Kidney (tissue), 22 donors: Measurements from ENCODE around the gene SLC4A4. TPM values are rescaled to one million over a fixed set of nuclear protein-coding genes. Genes with fewer than 3 reads are reported as not detected.

Experiments used
- DNase-seq, 5 donors: peaks; one replicate each; pipeline ENCODE4 v3.0.0-alpha.2; 2013 to 2020
- FAIRE-seq: peaks from 2 replicates; lab custom pipeline; 2012; peaks lifted over from hg19 to GRCh38; lab: Jason Lieb, UNC
- H3K27ac ChIP-seq, 2 donors: one replicate each; pipeline ENCODE4 v1.7.0; 2013; ENCODE audit warnings: low read depth in 2 of 2, low read length in 2 of 2, inconsistent platforms in 1 of 2
- H3K27me3 ChIP-seq: one replicate; pipeline ENCODE4 v1.7.1; 2013; ENCODE audit warnings: low read length, inconsistent platforms; ENCODE audit not compliant: control insufficient read depth, insufficient read depth
- H3K36me3 ChIP-seq, 3 donors: one replicate each; pipeline versions ENCODE4 v1.7.0 to v1.7.1; 2013; ENCODE audit warnings: low read length in 3 of 3, control low read depth in 1 of 3, inconsistent platforms in 1 of 3; ENCODE audit not compliant: insufficient read depth in 3 of 3, control insufficient read depth in 2 of 3
- H3K4me1 ChIP-seq, 3 donors: one replicate each; pipeline versions ENCODE4 v1.7.0 to v1.7.1; 2013; ENCODE audit warnings: low read length in 3 of 3, inconsistent platforms in 1 of 3, low read depth in 1 of 3; ENCODE audit not compliant: control insufficient read depth in 2 of 3, insufficient read depth in 2 of 3
- H3K4me3 ChIP-seq, 3 donors: one replicate each; pipeline versions ENCODE4 v1.7.0 to v1.8.1; 2013; ENCODE audit warnings: low read length in 3 of 3, control low read depth in 1 of 3, inconsistent platforms in 1 of 3
- H3K9ac ChIP-seq, 3 donors: one replicate each; pipeline versions ENCODE4 v1.7.0 to v1.7.1; 2013; ENCODE audit warnings: low read length in 3 of 3, control low read depth in 1 of 3, inconsistent platforms in 1 of 3
- H3K9me3 ChIP-seq, 3 donors: one replicate each; pipeline versions ENCODE4 v1.7.0 to v1.7.1; 2013; ENCODE audit warnings: low read length in 3 of 3, control low read depth in 1 of 3, inconsistent platforms in 1 of 3; ENCODE audit not compliant: control insufficient read depth in 2 of 3, insufficient read depth in 1 of 3
- intact Hi-C: fragments of 100-400 bp; cut with DNase I; formaldehyde crosslinking; loops from one replicate; pipeline ENCODE4 v1.11.1; 2022
- long read RNA-seq, 10 donors: library from polyadenylated mRNA in 1 of 10; unstranded in 1 of 10; transcript quantifications; one replicate each; pipeline ENCODE4 v2.0.0 and lab custom pipeline, GENCODE V29; 2021 to 2026
- polyA plus RNA-seq: library from polyadenylated mRNA; stranded (reverse); fragments of 350-450 nt; fragmentation: Illumina TruSeq; extraction: RNeasy Lipid Tissue Mini Kit (QIAGEN cat#74804); gene quantifications from one replicate; pipeline ENCODE4 v1.2.3, GENCODE V29; 2014; ENCODE audit warnings: low read depth, low replicate concordance; ENCODE audit not compliant: insufficient read depth
- total RNA-seq: library from RNA; stranded (reverse); fragmentation: NEBNext Ultra II Directional; extraction: Animal tissue kit (Norgen Biotek cat#: 25700); gene quantifications from one replicate; pipeline ENCODE4 v1.2.1, GENCODE V29; 2021
- TF ChIP-seq, protein P1 (sequence below): IDR thresholded peaks from 3 replicates; pipeline ENCODE4 v1.5.1; 2012; ENCODE audit warnings: mild to moderate bottlenecking, moderate library complexity, borderline replicate concordance; ENCODE audit not compliant: insufficient read depth; ENCODE audit errors: extremely low read depth
- donor health status: control.
- donor health status: control.
- donor health status: control.
- donor health status: control.
- donor health status: control.
- donor health status: DM: yes; HTN: yes; CAD: no.
- donor health status: Normal renal cell carcinoma (clear cell type).

The SLC4A4 gene
- total RNA-seq (37.1 TPM), polyA plus RNA-seq (56.5 TPM)
- long read RNA-seq, donor 1, full-length matches to known transcripts = 3 of 3 reads
- long read RNA-seq, donor 1, partial matches to known transcripts = 0 of 3 reads
- long read RNA-seq, donor 1, other reads (novel, unspliced or antisense) = 0 of 3 reads
- long read RNA-seq, donor 2, partial matches to known transcripts = 0 of 2 reads
- long read RNA-seq, donor 2, other reads (novel, unspliced or antisense) = 0 of 2 reads
- long read RNA-seq, donor 3, full-length matches to known transcripts = 6 of 15 reads
- long read RNA-seq, donor 3, partial matches to known transcripts = 9 of 15 reads
- long read RNA-seq, donor 3, other reads (novel, unspliced or antisense) = 0 of 15 reads
- long read RNA-seq, donor 4, full-length matches to known transcripts = 4 of 43 reads
- long read RNA-seq, donor 4, partial matches to known transcripts = 39 of 43 reads
- long read RNA-seq, donor 4, other reads (novel, unspliced or antisense) = 0 of 43 reads
- long read RNA-seq, donor 5 = 0 reads
- long read RNA-seq, donor 6, full-length matches to known transcripts = 4 of 75 reads
- long read RNA-seq, donor 6, partial matches to known transcripts = 71 of 75 reads
- long read RNA-seq, donor 6, other reads (novel, unspliced or antisense) = 0 of 75 reads
- long read RNA-seq, donor 7, partial matches to known transcripts = 14 of 17 reads
- long read RNA-seq, donor 7, other reads (novel, unspliced or antisense) = 3 of 17 reads
- long read RNA-seq, donor 8 = 0 reads
- long read RNA-seq, donor 9, full-length matches to known transcripts = 2 of 2 reads
- long read RNA-seq, donor 9, partial matches to known transcripts = 0 of 2 reads
- long read RNA-seq, donor 9, other reads (novel, unspliced or antisense) = 0 of 2 reads
- long read RNA-seq, donor 10, full-length matches to known transcripts = 4 of 4 reads
- long read RNA-seq, donor 10, partial matches to known transcripts = 0 of 4 reads
- long read RNA-seq, donor 10, other reads (novel, unspliced or antisense) = 0 of 4 reads

DNA sequence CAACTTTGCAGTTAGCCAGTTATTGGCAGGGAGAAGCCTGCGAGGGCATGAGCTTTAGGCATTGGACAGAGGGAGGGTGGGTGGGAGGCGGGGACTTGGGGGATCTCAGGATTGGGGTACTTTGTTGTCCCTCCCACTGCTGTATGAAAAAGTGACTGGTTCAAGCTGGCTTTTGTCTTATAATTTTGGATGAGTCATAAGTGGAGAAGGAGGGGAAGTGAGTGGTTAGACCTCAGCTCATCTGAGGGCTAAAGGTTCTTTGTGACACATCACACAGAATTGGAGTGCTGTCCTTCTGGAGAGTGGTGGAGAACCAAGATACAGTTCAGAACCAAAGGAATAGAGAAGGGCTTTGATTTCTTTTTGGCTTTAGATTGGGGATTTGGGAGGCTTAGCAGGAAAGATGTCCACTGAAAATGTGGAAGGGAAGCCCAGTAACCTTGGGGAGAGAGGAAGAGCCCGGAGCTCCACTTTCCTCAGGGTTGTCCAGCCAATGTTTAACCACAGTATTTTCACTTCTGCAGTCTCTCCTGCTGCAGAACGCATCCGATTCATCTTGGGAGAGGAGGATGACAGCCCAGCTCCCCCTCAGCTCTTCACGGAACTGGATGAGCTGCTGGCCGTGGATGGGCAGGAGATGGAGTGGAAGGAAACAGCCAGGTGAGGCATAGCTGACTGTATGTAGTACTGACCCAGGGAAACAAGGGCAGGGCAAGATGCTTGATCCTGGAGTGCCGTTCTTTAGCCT is at the start of gene SLC4A4:
Gene SLC4A4 (plus strand): TSS at position 175 of the 748 bp plus-strand sequence.
- Histone ChIP-seq H3K9ac (peak within 1 kb of the TSS in 1 of 3 donors; percentile 60), H3K9me3 (no peaks in the 10 kb centered on the region)
- FAIRE-seq = no peak

DNA sequence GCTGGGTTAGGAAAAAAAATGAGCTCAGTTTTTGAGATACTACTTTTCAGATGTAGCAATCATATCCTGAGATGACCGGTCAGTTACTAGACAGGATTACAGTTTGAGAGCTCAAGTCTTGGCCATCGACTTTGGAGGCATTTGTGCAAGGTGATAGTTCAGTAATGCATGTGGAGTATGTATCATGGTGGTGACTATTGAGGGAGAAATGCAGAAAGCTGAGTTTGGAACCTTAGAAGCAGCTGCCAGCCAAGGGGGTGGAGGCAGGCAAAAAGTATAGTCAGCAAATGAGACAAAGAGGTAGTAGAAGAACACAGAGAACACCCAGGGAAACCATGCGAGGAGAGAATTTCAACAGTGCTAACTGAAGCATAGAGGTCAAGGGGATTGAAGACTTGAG is 48.7 kb upstream of the SLC4A4 start:
- Histone ChIP-seq H3K27ac (peak overlapping the region; percentile 54 to 56), H3K4me1 (peaks cover 0 to 9% (median 0%) of the 10 kb centered on the region in 3 donors), H3K9me3 (no peaks in the 10 kb centered on the region), H3K27me3 (no peaks in the 10 kb centered on the region), H3K36me3 (no peaks in the 10 kb centered on the region), H3K9ac (no peak overlapping the region), H3K4me3 (no peak overlapping the region)
- intact Hi-C loops = no loop called here
- TF ChIP-seq, protein P1, sequence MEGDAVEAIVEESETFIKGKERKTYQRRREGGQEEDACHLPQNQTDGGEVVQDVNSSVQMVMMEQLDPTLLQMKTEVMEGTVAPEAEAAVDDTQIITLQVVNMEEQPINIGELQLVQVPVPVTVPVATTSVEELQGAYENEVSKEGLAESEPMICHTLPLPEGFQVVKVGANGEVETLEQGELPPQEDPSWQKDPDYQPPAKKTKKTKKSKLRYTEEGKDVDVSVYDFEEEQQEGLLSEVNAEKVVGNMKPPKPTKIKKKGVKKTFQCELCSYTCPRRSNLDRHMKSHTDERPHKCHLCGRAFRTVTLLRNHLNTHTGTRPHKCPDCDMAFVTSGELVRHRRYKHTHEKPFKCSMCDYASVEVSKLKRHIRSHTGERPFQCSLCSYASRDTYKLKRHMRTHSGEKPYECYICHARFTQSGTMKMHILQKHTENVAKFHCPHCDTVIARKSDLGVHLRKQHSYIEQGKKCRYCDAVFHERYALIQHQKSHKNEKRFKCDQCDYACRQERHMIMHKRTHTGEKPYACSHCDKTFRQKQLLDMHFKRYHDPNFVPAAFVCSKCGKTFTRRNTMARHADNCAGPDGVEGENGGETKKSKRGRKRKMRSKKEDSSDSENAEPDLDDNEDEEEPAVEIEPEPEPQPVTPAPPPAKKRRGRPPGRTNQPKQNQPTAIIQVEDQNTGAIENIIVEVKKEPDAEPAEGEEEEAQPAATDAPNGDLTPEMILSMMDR = no peak
- DNase-seq (peak in 2 of 5 donors; percentile 27 to 29), FAIRE-seq (no peak)

More for the DNA sequence above, at the start of gene SLC4A4:
- TF ChIP-seq, protein P1 = no peak
- Histone ChIP-seq H3K36me3 (no peaks in the 10 kb centered on the region), H3K27ac (peak within 1 kb of the TSS; percentile 63 to 75), H3K4me1 (no peaks in the 10 kb centered on the region), H3K27me3 (no peaks in the 10 kb centered on the region), H3K4me3 (peak within 1 kb of the TSS; percentile 44 to 91 (median 73))
- DNase-seq = peak in 2 of 5 donors; percentile 22 to 41
- intact Hi-C loops = no loop called here

DNA sequence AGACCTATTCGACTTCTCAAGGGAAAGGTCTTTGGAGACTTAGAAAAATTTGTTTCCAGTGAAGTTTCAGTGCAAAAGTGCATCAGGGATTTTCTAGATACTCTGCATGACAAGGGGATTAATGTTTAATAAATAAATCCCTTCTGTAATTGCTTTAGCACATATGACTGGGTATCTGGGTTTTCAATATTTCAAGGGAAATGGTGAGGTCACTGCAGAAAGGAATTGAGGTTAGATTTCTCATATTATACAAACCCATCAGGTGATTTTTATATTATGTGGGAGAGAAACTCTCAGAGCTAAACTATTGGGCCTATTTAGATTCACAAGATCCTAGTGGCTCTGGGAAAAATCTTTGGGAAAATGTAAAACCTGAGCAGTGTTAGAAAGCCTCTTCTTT is 48.3 kb upstream of the SLC4A4 start:
- no peak overlapping the region for H3K9ac ChIP-seq
- H3K27me3 ChIP-seq = no peaks in the 10 kb centered on the region
- H3K9me3 ChIP-seq = no peaks in the 10 kb centered on the region
- H3K4me3 ChIP-seq = no peak overlapping the region
- FAIRE-seq (no peak), DNase-seq (no peak)
- H3K4me1 ChIP-seq = peaks cover 0 to 9% (median 0%) of the 10 kb centered on the region in 3 donors
- H3K36me3 ChIP-seq = no peaks in the 10 kb centered on the region
- intact Hi-C loops = no loop called here
- peak overlapping the region in 1 of 2 donors; percentile 19 for H3K27ac ChIP-seq
- TF ChIP-seq, protein P1 = no peak
